Rectal smooth muscle tissue (tissue), 1 donor: ENCODE measurements around the gene APBA2.

Experiments used
- H3K27ac ChIP-seq: one replicate; pipeline ENCODE4 v1.7.0; 2013; ENCODE audit warnings: low read depth, low read length, inconsistent platforms
- H3K27me3 ChIP-seq: one replicate; pipeline ENCODE4 v1.7.0; 2013; ENCODE audit warnings: low read length; ENCODE audit not compliant: control insufficient read depth, insufficient read depth
- H3K36me3 ChIP-seq: one replicate; pipeline ENCODE4 v1.7.0; 2013; ENCODE audit warnings: low read length; ENCODE audit not compliant: control insufficient read depth, insufficient read depth
- H3K4me1 ChIP-seq: one replicate; pipeline ENCODE4 v1.7.0; 2013; ENCODE audit warnings: low read length; ENCODE audit not compliant: control insufficient read depth, insufficient read depth
- H3K4me3 ChIP-seq: one replicate; pipeline ENCODE4 v1.7.0; 2013; ENCODE audit warnings: low read length
- H3K9ac ChIP-seq: one replicate; pipeline ENCODE4 v1.7.0; 2013; ENCODE audit warnings: low read length

The APBA2 gene

DNA sequence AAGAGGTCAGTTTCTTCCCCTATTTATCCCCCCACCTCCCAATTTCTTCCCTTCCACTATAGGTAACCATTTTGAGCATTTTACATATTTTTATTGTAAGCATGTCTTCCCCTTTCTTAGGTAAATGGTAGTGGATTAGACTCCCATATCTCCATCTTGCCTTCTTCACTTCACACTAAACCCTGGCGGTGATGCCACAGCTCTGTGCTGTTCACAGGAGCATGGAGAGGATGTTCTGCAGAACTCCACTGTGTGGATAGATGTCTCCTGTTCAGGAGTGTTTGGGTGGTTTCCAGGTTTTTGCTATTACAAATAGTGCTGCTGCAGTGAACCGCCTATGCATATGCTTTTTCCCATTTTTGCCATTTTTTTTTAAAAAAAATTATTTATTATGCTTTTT, 201.1 kb downstream of the APBA2 start:
- H3K4me3 ChIP-seq: no peak overlapping the region
- H3K27ac ChIP-seq: no peak overlapping the region
- no peaks in the 10 kb centered on the region for H3K4me1 ChIP-seq
- no peaks in the 10 kb centered on the region for H3K36me3 ChIP-seq
- no peak overlapping the region for H3K9ac ChIP-seq
- H3K27me3 ChIP-seq: no peaks in the 10 kb centered on the region

DNA sequence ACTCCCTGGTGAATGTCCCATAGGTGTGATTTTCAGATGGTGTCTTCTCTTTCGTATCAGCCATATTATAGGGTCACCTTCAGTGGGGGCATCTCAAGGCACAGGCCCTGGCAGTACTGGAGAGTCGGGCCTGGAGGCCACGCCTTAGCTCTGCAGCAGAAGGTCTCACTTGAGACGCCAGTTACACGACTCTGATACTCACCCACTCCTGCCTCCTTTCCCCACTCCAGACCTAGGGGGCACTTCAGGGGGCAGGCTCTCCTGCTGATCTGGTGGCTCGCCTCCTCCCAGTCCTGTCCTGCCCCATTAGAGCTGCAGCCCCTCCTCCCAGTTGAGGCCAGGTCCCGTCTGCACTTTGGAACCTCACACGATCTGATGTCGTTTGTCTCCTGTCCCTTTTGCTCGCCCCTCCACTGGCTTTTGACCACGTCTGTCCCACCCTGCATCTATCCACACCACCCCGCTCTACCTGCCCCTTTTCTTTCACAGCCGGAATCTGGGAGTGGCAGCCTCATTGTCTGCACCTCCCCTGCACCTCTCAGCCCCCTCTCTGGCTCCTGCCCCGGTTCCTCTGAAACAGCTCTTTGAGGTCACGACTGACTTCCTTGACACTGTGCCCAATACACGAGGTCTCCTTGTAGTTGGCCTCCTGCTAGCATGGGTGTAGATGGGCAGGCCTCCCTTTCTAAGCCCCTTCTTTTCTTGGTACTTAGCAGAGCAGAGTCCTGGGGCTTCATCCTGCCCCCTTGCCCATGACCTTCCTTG, 201.9 kb downstream of the APBA2 start:
- Histone ChIP-seq H3K9ac (no peak overlapping the region), H3K27ac (no peak overlapping the region), H3K4me3 (no peak overlapping the region), H3K4me1 (no peaks in the 10 kb centered on the region), H3K36me3 (no peaks in the 10 kb centered on the region), H3K27me3 (no peaks in the 10 kb centered on the region)

DNA sequence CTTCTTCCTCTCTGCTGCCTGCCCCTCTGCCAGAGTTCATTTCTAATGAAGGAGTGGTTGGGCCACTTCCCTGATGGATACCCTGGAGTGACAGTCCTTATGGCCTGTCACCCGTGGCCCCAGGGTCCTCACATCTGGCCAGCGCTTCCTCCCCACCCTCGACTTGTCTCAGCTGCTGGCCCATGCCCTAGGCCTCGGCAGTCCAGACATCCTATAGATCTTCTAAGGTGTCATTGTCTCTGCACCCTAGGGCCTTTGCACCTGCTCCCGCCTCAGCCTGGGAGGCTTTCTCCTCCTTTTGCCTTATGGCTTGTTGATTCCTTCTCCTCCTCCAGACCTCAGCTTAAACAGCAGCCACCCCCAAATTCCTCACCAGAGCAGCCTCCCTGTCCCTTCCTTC, 202.9 kb downstream of the APBA2 start:
- Histone ChIP-seq H3K27me3 (no peaks in the 10 kb centered on the region), H3K4me3 (no peak overlapping the region), H3K9ac (no peak overlapping the region), H3K27ac (no peak overlapping the region), H3K4me1 (no peaks in the 10 kb centered on the region), H3K36me3 (no peaks in the 10 kb centered on the region)

DNA sequence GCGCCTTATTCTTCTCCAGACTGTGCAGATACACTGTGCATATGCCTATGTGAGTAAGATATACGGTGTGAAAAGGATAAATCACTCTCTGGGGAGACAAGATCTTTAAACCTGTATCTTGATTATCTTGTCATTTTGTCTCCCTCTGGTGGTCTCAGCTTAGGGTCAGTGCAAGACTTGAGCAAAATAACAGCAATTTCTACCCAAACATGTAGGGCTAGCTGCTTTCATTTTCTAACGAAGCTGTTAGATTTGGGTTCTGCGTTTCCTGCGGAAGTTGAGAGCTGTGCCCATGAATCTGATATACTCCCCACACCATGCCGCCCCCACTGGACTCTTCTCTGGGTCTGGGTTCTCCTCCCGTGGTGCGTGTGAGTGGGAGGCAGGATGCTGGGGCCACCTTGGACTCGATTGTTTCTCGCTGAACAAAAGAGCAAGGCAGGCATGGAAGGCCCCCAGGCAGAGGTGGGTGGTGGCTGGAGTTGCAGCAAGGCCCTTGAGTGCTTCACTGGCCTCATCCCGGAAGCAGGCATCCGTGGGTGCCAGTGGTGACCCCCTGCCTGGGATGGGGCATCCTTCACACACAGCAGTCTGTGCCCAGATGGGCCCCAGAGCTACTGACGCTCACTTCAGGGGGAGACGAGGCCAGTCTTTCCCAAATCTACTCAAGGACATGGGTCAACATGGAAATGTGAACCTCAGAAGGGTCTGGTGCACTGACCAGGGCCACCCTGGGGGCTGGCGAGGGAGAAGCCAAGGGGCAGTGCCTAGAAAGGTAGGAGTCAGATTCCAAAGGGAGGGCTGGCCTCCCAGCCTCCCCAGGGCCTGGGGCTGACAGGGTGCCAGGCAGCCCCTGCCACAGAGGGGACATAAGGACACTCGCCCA, 204.2 kb downstream of the APBA2 start:
- no peak overlapping the region for H3K27ac ChIP-seq
- H3K36me3 ChIP-seq: no peaks in the 10 kb centered on the region
- no peaks in the 10 kb centered on the region for H3K4me1 ChIP-seq
- no peak overlapping the region for H3K9ac ChIP-seq
- no peak overlapping the region for H3K4me3 ChIP-seq
- no peaks in the 10 kb centered on the region for H3K27me3 ChIP-seq

DNA sequence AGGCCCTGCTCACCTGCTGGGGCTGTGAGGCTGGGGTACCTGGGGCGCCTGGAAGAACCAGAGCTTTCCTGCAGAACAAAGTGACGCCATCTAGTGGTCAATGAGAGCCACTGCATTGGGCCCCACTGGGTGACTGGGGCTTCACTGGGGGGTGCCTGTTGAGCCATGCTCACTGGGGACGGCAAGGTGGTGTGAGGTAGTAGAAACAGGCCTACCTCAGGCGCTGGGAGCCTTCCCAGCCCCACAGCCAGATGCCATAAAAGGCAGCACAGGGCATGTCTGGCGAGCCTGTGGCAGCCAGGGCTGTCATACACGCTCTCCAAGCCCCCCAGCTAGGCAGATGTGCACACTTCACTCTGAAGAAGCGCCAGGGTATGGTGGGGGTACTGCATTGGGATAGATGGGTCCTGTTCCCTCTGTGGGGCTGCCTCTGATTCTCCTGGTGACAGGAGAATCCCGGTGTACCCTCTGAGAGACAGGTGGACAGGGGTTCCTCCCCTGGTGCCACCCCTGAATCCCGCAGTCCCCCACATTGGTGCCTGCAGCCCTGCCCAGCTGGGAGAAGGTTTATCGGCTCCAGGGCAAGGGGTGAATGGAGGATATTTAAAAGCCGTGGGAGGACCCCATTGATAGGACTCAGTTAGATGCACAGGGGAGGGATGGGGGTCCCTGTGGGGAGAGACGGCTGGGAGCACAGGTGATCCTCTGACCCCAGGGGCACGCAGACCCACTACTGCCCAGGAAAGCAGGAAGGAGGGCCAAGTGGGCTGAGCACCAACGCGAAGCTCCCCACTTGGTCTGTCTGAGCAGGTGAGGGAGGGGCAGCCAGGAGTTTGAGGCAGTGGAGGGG, 205.1 kb downstream of the APBA2 start:
- Histone ChIP-seq H3K36me3 (no peaks in the 10 kb centered on the region), H3K27me3 (no peaks in the 10 kb centered on the region), H3K9ac (no peak overlapping the region), H3K4me1 (no peaks in the 10 kb centered on the region), H3K4me3 (no peak overlapping the region), H3K27ac (no peak overlapping the region)

DNA sequence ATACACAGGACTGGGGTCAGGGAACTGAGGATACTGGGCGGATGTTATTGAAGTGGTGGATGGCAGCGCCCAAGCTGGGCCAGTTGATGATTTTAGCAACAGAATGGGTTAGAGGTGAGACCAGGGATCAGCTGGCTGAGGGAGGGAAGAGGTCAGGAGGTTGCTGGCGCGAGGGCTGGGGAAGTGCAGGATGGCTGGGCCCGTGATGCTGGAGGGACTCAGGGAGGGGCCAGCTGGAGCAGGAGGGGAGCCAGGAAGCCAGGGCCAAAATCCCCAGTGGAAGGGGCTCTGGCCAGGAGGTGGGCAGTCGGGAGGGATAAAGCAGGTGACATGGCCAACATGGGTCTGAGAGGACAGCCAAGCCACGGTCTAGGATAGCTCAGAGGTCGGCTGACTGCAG, 205.9 kb downstream of the APBA2 start:
- no peak overlapping the region for H3K27ac ChIP-seq

DNA sequence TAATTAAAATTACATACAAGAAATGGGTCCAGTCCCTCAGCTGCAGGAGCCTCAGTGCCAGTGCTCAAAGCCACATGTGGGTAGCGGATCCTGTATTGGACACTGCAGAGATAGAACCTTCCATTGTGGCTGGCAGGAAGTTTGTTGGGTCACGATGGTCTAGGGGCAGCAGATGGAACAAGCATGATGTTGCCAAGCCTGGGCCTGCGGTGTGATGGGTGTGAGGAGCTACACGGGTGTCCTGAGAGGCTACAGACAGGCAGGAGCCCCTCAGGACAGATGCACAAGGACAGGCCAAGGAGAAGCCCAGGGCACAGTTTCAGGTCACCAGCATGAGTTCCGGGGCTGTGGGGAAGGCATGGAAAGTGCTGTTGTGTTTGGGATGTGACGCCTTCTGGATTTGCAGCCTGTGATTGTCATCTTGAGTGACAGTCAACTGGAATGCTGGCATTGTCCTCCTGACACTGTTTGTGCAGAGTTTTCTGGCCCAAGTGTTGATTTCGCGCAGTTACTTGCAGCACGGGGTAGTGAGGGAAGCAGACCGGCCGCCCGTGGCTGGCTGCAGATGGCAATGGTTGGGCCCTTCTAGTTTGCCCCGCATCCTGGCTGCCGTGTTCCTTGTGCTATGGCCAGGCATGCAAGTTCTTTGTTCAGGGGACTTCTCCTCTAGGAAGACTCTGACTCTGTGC, 206.7 kb downstream of the APBA2 start:
- H3K27me3 ChIP-seq: no peaks in the 10 kb centered on the region
- no peaks in the 10 kb centered on the region for H3K4me1 ChIP-seq
- no peak overlapping the region for H3K27ac ChIP-seq
- H3K9ac ChIP-seq: no peak overlapping the region
- H3K4me3 ChIP-seq: no peak overlapping the region
- no peaks in the 10 kb centered on the region for H3K36me3 ChIP-seq

More for the DNA sequence above, 205.9 kb downstream of the APBA2 start:
- no peak overlapping the region for H3K4me3 ChIP-seq
- H3K36me3 ChIP-seq: no peaks in the 10 kb centered on the region
- H3K9ac ChIP-seq: no peak overlapping the region
- H3K4me1 ChIP-seq: no peaks in the 10 kb centered on the region
- no peaks in the 10 kb centered on the region for H3K27me3 ChIP-seq

DNA sequence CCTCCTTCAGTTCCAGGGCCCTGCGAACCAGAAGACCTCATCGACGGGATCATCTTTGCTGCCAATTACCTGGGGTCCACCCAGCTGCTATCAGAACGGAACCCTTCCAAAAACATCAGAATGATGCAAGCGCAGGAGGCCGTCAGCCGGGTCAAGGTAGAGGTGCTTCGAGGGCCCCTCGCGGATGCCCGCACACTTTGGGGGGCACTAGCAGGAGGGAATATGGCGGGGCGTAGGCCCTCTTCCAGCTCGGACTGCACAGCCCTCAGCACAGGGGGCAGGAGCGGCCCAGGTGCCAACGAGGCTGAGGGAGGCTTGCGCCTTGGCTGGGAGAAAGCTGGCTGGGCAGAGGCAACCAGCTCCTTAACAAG, 207.3 kb downstream of the APBA2 start:
- H3K27me3 ChIP-seq: no peaks in the 10 kb centered on the region
- H3K4me1 ChIP-seq: no peaks in the 10 kb centered on the region
- H3K27ac ChIP-seq: no peak overlapping the region
- no peak overlapping the region for H3K9ac ChIP-seq
- H3K36me3 ChIP-seq: no peaks in the 10 kb centered on the region
- no peak overlapping the region for H3K4me3 ChIP-seq

DNA sequence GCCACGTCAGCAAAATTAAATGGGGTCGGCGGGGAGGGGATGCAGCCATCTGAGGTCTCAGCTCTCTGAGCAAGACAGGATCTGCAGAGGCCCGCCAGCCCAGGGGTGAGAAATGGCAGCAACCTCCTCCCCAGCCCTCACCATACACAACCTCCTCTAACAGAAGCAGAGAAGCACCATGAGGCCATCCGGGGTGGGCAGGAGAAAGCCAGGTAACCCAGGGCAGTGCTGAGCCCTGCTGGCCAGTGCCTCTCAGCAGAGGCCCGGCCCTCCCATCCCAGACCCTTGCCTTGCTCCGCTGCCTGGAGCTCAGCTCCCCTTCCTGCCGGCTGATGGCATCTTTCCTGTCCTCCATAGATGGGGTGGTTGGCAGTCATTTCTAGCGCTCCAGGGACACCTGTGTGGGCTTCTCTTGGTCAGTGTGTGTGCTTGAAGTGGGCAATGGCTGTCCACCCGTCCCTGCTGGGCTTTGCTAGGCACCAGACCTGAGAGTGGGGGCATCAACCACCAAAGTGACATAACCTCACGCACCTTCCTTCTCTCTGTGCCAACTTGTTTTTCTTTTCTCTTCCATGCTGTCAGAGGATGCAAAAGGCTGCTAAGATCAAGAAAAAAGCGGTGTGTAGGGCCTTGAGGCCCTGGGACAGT, 208.0 kb downstream of the APBA2 start:
- Histone ChIP-seq H3K27me3 (no peaks in the 10 kb centered on the region), H3K36me3 (no peaks in the 10 kb centered on the region), H3K27ac (no peak overlapping the region), H3K4me1 (no peaks in the 10 kb centered on the region), H3K9ac (no peak overlapping the region), H3K4me3 (no peak overlapping the region)

DNA sequence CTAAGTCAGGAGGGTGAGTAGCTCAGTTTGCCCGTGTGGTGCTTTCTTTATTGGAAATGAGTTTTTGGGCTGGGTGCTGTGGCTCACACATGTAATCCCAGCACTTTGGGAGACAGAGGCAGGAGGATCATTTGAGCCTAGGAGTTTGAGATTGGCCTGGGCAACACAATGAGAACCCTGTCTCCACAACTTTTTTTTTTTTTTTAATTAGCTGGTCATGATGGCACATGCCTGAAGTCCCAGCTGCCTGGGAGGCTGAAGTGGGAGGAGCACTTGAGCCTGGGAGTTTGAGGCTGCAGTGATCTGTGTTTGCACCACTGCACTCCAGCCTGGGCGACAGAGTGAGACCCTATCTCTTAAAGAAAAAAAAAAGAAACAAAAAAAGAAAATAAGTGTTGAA, 208.9 kb downstream of the APBA2 start:
- H3K36me3 ChIP-seq: no peaks in the 10 kb centered on the region
- H3K4me1 ChIP-seq: no peaks in the 10 kb centered on the region
- no peak overlapping the region for H3K4me3 ChIP-seq
- H3K27ac ChIP-seq: no peak overlapping the region
- H3K9ac ChIP-seq: no peak overlapping the region
- H3K27me3 ChIP-seq: no peaks in the 10 kb centered on the region

DNA sequence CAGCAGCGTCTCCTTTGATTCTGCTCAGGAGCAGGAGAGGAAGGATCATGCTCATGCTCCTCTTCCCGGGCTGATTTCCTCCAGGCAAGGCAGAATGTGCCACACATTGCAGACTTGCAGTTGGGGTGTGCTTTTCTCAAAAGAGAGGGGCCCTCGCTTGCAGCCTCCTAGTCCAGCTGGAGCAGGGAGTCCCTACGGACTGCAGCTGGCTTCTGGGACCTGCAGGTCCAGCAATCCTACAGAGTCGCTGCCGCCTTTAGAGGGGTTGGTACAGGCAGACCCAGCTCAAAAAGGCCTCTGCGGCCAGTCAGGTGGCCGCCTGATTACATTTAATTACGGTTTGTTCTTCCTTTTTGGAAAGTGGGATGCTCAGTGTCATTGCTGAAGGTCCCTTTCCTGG, 210.0 kb downstream of the APBA2 start:
- Histone ChIP-seq H3K27me3 (no peaks in the 10 kb centered on the region), H3K9ac (no peak overlapping the region), H3K4me1 (no peaks in the 10 kb centered on the region), H3K36me3 (no peaks in the 10 kb centered on the region), H3K27ac (no peak overlapping the region), H3K4me3 (no peak overlapping the region)
